Stimulated activated CD4-positive, alpha-beta T cell treated with anti-CD3 and anti-CD28 coated beads, Interleukin-4, amount 100 ng/mL, for 1 hour (primary cell): ENCODE results near the gene E2F7.
A peak's percentile ranks its signal among the peaks of the same experiment; 100 is the strongest.
"Not testable (repeated sequence)": the region's sequence is repeated elsewhere in the genome, so short reads cannot be mapped to it uniquely, and the experiment has no call there.

Source experiments
- DNase-seq: peaks from one replicate; pipeline ENCODE4 v3.0.0-alpha.2; 2020

The E2F7 gene, protein sequence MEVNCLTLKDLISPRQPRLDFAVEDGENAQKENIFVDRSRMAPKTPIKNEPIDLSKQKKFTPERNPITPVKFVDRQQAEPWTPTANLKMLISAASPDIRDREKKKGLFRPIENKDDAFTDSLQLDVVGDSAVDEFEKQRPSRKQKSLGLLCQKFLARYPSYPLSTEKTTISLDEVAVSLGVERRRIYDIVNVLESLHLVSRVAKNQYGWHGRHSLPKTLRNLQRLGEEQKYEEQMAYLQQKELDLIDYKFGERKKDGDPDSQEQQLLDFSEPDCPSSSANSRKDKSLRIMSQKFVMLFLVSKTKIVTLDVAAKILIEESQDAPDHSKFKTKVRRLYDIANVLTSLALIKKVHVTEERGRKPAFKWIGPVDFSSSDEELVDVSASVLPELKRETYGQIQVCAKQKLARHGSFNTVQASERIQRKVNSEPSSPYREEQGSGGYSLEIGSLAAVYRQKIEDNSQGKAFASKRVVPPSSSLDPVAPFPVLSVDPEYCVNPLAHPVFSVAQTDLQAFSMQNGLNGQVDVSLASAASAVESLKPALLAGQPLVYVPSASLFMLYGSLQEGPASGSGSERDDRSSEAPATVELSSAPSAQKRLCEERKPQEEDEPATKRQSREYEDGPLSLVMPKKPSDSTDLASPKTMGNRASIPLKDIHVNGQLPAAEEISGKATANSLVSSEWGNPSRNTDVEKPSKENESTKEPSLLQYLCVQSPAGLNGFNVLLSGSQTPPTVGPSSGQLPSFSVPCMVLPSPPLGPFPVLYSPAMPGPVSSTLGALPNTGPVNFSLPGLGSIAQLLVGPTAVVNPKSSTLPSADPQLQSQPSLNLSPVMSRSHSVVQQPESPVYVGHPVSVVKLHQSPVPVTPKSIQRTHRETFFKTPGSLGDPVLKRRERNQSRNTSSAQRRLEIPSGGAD

DNA sequence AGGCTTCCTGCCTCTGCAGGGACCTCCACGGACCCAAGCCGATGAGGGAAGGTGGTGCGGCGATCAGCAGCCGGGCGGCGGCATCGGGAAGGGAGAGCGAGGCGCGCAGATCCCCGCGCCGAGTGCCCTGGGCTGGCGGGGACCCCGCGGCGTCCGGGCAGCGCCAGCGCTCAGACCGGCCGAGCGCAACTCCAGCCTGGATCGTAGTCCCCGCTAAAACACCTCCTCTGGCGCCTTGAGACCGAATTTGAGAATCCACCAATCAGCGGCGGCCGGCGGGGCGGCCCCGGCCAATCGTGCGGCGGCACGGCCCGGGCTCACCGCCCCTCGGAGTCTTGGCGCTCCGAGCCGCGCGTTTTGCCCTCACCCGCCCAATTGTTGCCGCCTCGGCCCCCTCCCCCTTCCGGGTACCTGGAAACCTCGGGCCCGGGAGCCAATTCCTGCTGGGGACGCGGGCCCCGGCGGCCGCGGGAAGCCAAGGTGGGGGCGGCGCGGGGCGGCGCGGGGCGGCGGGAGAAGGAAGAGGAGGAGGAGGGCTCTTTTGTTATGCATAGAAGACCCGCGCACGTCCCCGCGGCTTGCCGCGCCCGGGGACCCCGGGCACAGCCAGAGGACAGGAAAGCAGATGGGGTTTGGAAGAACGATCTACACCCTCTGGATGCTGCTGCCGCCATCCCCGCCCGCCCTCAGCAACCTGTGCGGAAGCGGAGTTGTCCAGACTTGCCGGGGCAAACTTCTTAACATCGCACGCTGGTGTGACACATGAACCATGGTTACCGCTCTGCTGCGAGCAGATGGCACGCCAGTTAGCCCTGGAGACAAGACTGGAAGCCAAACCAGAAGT is at the start of gene E2F7:
E2F7 (minus strand) TSS at position 209 of the 844 bp plus-strand sequence. CDS start 934 bp downstream, outside the sequence.
- DNase-seq: peak; percentile 85

- DNase-seq: no peak
Observed at GRCh38 chr12:77113971-77114370, 48.6 kb upstream of the E2F7 start.

DNA sequence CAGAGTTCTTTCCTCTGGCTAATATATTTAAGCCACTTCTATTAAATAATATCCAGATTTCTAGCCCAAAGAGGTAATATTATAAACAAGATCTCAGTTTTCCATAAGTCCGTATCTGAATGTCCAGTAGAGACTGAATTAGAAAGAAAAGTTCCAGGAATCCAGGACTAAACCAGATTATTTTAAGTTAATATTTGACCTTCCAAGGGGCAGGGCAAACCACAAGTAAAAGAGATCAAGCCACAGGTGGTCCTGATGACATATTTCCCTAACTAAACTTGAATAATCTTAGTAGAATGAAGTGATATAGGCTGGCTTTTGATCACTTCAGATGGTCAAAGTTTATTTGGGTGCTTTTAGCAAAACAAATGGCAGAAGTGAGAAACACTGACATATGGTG is 43.3 kb upstream of the E2F7 start:
- no peak for DNase-seq

DNA sequence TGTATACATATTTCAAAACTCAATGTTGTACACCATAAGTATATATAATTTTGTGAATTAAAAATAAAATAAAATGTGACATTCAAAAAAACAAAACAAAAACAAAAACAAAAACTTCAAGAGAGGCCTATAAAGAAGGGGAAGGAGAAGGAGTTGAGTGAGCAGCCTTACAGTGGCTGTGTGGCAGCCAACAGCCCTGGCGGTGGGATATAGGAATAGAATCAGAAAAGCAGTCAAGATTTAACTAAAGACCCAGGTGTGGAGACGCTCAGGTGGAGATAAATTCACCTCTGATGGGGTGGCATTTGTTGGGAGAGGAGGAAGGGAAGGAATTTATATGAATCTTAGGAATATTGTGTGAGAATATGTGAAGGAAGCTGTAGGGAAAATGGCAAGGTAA is 41.8 kb upstream of the E2F7 start:
- no peak for DNase-seq

DNA sequence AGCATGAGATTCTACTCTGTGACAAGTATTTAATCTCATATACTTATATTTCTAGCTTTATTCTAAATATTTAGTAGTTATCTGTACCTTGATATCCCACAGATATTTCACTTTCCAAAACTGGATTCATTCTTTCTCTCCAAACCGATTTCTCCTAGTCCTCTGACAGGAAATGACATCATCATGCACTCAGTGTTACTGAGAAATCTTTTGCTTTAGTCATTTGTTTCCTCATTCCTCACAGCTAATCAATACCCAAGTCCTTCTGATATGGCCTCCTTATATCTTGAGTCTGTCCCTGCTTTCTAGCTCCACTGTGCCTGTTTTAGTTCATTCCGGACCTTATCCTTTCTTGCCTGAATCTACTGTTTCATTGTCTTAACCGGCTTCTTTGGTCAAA is 39.4 kb upstream of the E2F7 start:
- DNase-seq: no peak

GRCh38 chr12:77104286-77104685 is 38.9 kb upstream of the E2F7 start:
- DNase-seq: no peak

GRCh38 chr12:77102691-77103090 is 37.3 kb upstream of the E2F7 start:
- no peak for DNase-seq

DNA sequence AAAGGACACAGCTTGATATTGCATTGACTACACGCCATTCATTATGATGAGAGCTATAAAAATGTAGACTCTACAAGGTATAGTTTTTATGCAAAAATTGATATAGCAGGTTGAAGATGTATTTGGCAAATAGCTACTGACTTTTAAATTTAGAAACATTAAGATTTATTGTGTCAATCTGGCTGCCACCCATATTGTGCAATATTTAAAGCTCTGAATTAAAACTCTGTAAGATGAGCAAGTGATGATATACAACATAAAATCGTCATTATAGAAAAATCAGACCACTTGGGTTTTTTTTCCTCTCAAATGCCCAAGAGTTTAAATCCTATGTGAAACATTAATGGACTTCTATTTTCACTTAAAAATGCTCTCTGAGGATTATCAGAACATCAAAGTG is 36.8 kb upstream of the E2F7 start:
- no peak for DNase-seq

GRCh38 chr12:77099799-77100198 is 34.4 kb upstream of the E2F7 start:
- no peak for DNase-seq

GRCh38 chr12:77097846-77098245 is 32.5 kb upstream of the E2F7 start:
- no peak for DNase-seq

- not testable (repeated sequence) for DNase-seq
Observed at GRCh38 chr12:77092227-77092626, 26.9 kb upstream of the E2F7 start.

- no peak for DNase-seq
Observed at GRCh38 chr12:77089686-77090220, 24.4 kb upstream of the E2F7 start.

DNA sequence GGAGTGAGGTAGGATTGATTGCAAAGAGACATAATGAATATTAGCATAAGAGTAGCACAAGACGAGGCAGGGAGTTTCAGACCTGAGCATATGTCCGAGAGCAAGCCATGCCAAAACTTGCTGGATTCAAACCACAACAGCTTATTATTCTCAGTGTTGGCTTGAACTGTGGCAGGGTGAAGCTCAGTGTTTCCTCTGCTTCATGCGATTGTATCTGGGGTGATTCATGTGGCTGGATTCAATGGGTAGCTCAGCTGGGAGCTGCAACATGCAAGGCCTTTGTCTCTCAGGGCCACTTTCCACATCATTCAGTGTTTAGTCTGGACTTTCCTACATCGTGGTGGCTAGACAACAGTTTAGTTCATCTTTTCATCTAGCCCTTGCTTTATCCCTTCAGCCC is 22.1 kb upstream of the E2F7 start:
- DNase-seq: no peak

- no peak for DNase-seq
Observed at GRCh38 chr12:77082021-77082420, 16.7 kb upstream of the E2F7 start.

GRCh38 chr12:77079631-77080030 is 14.3 kb upstream of the E2F7 start:
- DNase-seq: no peak

GRCh38 chr12:77078231-77078630 is 12.9 kb upstream of the E2F7 start:
- no peak for DNase-seq

DNA sequence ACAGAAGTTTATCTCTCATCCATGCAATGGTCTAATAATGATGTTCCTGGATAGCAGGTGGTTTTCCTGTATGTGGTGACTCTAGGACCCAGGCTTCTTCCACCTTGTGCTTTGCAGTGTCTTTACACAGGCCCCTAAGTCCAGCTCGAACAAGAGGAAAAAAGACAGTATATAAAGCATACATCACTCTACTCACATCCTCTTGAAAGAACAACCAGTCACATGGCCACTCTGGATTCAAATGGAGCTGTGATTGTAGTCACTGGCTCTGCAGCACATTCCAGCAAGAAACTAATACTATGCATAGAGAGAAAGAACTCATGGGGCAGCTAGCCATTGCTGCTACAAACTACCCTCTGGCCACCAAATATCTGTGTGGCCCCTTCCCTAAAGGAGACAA is 11.5 kb upstream of the E2F7 start:
- no peak for DNase-seq

DNA sequence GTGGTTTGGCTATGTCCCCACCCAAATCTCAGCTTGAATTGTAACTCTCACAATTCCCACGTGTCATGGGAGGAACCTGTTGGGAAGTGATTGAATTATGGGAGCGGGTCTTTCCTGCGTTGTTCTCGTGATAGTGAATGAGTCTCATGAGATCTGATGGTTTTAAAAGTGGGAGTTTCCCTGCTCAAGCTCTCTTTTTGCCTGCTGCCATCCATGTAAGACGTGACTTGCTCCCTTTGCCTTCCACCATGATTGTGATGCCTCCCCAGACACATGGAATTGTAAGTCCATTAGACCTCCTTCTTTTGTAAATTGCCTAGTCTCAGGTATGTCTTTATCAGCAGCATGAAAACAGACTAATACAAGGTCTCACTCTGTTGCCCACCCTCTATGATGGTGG is 8.5 kb upstream of the E2F7 start:
- DNase-seq: not testable (repeated sequence)

- DNase-seq: no peak
Observed at GRCh38 chr12:77072833-77073495, 7.6 kb upstream of the E2F7 start.

DNA sequence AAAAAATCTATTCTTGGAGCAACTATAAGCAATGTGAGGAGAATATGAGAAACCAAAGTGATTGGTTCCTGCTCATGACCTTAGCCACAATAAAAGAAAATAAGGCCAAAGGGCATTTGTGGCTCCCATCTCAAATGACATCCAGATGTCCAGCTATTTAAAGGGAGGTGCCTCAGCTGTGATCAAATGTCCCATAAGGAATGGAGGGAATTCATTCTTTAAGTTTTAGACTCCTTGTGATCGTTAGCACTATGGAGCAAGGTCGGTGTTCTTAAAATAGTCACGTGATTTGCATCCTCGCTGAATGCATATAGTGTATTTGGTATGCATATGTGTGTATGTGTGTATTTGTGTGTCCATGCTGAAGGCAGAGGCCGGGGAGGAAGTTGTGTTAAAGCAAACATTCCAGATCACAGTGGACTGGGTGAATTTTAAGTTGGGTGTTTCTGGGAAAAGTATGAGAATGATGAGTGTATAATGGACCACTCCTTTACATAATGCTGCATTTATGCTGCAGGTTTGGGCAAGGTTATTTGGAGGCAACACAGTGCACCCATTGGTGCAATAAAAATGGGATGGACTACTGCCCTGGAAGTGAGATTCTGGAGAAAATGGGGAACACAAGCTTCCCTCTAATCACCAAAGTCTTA is 5.6 kb upstream of the E2F7 start:
- DNase-seq: no peak

DNA sequence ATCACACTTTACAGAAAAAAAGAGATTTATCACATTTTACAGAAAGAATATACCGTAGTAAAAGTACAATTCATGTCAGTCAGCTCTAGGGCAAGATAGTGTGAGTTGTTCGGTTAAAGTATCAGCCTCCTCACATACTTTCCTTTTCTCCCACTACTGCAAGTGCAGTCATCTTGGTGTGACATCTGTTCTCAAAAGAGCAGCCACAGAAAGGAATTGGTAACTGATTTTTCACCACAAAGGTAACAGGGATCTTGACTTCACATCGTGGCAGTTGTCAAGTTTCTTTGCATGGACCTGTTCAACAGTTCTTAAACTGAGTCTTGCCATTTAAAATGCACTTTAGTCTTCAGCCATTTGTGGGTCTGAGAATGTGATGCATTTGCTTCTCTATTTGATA is 5.0 kb upstream of the E2F7 start:
- no peak for DNase-seq

- peak; percentile 20 for DNase-seq
Observed at GRCh38 chr12:77064896-77065360, 441 bp downstream of the E2F7 start.
